Brain microvascular endothelial cell (primary cell): ENCODE data around the gene CAMK2D.
A peak's percentile ranks its signal among the peaks of the same experiment; 100 is the strongest.

Experiments
- DNase-seq: peaks from one replicate; pipeline ENCODE4 v3.0.0-alpha.2; 2020
- H3K27ac ChIP-seq: fragments of 250-450 bp; sonication (Bioruptor Pico); 2 replicates; pipeline ENCODE4 v1.5.1; 2020; ENCODE audit warnings: mild to moderate bottlenecking, moderate library complexity
- H3K27me3 ChIP-seq: fragments of 250-450 bp; sonication (Bioruptor Pico); replicated peaks from 2 replicates; pipeline ENCODE4 v1.5.1; 2020; ENCODE audit warnings: mild to moderate bottlenecking
- H3K36me3 ChIP-seq: fragments of 250-450 bp; sonication (Bioruptor Pico); replicated peaks from 2 replicates; pipeline ENCODE4 v1.5.1; 2020; ENCODE audit warnings: mild to moderate bottlenecking
- H3K4me3 ChIP-seq: 2 replicates; pipeline ENCODE4 v1.5.1; 2011; ENCODE audit warnings: low read depth, mild to moderate bottlenecking, control low read depth, low read length, moderate library complexity
- CTCF ChIP-seq: IDR thresholded peaks from 2 replicates; pipeline ENCODE4 v1.5.1; 2011; ENCODE audit warnings: low read depth, mild to moderate bottlenecking, moderate library complexity, low read length, control low read depth, inconsistent platforms; ENCODE audit errors: missing control alignments
- in situ Hi-C: cut with HindIII; loops from 2 replicates; pipeline ENCODE4 v1.10.0; 2017; ENCODE audit warnings: low sequenced_read_pairs, low pct_ligation_motif_present

Gene CAMK2D

DNA sequence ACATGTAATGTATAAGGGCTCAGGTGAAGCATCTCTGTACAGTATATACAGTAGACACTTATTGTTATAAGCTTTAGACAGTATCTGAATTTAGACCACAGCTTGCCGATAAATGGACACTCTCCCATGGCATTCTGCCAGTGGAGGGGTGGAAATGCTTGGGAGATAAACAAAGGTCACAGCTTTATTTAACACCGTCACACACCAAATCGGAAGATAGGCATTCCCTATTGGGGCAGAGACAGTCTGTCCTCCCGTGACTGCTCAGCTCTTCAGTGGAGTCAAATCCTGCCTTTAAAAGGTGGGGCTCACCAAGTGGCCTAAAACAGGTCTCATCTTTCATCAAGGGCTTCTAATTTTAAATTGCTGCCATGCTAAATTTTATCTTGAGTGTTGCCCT, 178.8 kb downstream of the CAMK2D start:
- no peak for DNase-seq
- in situ Hi-C loops: no loop called here
- no peak for TF ChIP-seq CTCF
- H3K27me3 ChIP-seq: no peaks in the 10 kb centered on the region
- H3K27ac ChIP-seq: no peak overlapping the region
- H3K36me3 ChIP-seq: no peaks in the 10 kb centered on the region
- H3K4me3 ChIP-seq: no peak overlapping the region

DNA sequence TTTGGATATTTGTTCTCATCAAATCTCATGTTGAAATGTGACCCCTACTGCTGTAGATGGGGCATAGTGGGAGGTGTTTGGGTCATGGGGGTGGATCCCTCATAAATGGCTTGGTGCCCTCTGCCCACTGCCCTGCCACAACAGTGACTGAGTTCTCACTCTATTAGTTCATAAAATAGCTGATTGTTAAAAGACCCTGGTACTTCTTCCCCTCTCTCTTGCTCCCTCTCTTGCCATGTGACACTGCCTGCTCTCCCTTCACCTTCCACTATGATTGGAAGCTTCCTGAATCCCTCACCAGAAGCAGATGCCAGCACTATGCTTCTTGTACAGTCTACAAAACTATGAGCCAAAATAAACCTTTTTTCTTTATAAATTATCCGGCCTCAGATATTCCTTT, 182.2 kb downstream of the CAMK2D start:
- no peak for TF ChIP-seq CTCF
- H3K27ac ChIP-seq: no peak overlapping the region
- no peaks in the 10 kb centered on the region for H3K36me3 ChIP-seq
- no peak for DNase-seq
- no peak overlapping the region for H3K4me3 ChIP-seq
- in situ Hi-C loops: no loop called here
- no peaks in the 10 kb centered on the region for H3K27me3 ChIP-seq

DNA sequence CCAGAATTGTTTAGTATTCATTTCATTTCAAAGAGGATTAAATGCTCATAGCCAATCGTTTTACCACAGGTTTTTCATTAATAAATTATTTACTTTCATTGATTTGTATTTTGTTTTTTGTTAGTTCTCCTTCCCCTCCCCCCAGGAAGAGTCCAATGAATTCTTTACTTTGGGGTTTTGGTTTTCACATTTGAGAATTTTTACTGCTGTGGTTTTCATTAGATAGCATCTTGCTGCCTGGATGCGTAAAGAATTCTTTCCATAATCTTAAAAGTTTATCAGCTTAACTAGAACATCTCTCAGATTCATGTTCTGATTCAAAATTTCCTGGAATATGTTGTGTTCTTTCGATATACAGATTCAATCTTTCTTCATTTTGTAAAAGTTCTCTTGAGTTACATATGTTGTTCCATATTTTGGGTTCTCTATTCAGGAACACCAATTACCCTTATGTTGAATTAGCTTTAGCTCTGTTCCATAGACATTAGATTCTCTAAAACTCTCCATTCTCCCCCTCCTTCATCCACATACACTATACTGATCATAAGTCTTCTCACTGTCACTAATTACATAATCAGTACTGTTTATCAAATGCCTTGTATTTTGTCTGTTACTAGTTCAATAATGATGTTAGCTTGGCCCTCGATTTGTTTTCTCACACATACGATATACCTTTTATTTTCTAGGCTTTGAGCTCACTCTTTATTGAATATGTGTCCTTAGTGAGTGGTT, 184.4 kb downstream of the CAMK2D start:
- Histone ChIP-seq H3K27me3 (no peaks in the 10 kb centered on the region), H3K36me3 (no peaks in the 10 kb centered on the region), H3K27ac (no peak overlapping the region), H3K4me3 (no peak overlapping the region)
- TF ChIP-seq CTCF: no peak
- in situ Hi-C loops: no loop called here
- no peak for DNase-seq

DNA sequence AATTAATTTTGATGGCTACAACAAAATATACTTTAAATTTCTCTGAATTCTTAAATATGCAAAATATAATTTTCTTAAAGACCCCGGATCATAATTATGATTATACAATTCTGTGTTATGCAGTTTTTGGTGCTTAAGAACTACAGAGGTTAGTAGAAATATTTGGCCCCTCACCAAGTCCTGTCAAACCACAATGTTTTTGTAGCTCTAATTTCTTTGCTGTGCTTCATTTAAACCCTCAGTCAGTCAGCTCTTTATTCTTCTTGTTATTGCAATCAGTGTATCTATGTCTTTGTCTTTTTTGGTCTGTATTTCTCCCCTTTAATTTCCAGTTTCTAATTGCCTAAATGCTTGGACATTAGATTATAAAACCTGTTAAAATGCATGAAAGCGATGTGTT, 186.1 kb downstream of the CAMK2D start:
- Histone ChIP-seq H3K36me3 (no peaks in the 10 kb centered on the region), H3K27me3 (no peaks in the 10 kb centered on the region), H3K4me3 (no peak overlapping the region), H3K27ac (no peak overlapping the region)
- peak; percentile 45 for DNase-seq
- no peak for TF ChIP-seq CTCF
- in situ Hi-C loops: no loop called here

GRCh38 chr4:113574636-113575103, 186.9 kb downstream of the CAMK2D start:
- peak; percentile 59 for DNase-seq
- TF ChIP-seq CTCF: no peak
- no peak overlapping the region for H3K4me3 ChIP-seq
- no peak overlapping the region for H3K27ac ChIP-seq
- in situ Hi-C loops: no loop called here
- no peaks in the 10 kb centered on the region for H3K36me3 ChIP-seq
- H3K27me3 ChIP-seq: no peaks in the 10 kb centered on the region

- in situ Hi-C loops: no loop called here
- no peaks in the 10 kb centered on the region for H3K36me3 ChIP-seq
- H3K27me3 ChIP-seq: no peaks in the 10 kb centered on the region
- H3K4me3 ChIP-seq: no peak overlapping the region
- no peak for DNase-seq
- no peak overlapping the region for H3K27ac ChIP-seq
- TF ChIP-seq CTCF: no peak
Observed at GRCh38 chr4:113572620-113573019, 188.9 kb downstream of the CAMK2D start.
